B cell (primary cell): ENCODE results near the gene KCNQ2.

Experiments used
- CTCF ChIP-seq: fragments of 200-600 bp; IDR thresholded peaks from one replicate; pipeline ENCODE4 v1.8.0; 2022; ENCODE audit warnings: antibody characterized with exemption, mild to moderate bottlenecking
- EZH2 ChIP-seq: IDR thresholded peaks from 2 replicates; pipeline ENCODE4 v1.6.1; 2012; ENCODE audit warnings: borderline replicate concordance, low read depth, mild to moderate bottlenecking, moderate library complexity, low read length; ENCODE audit not compliant: insufficient read depth, poor library complexity, severe bottlenecking

GRCh38 chr20:63377256-63377941, 95.1 kb downstream of the KCNQ2 start:
- no peak for TF ChIP-seq EZH2
- TF ChIP-seq CTCF = no peak
